Measurements from ENCODE around the gene ADRM1.

Gene ADRM1

GRCh38 chr20:62318400-62319345, 15.9 kb downstream of the ADRM1 start:
- DNase-seq (ENCODE audit: low read depth), result no peak
- TF ChIP-seq, protein P1, sequence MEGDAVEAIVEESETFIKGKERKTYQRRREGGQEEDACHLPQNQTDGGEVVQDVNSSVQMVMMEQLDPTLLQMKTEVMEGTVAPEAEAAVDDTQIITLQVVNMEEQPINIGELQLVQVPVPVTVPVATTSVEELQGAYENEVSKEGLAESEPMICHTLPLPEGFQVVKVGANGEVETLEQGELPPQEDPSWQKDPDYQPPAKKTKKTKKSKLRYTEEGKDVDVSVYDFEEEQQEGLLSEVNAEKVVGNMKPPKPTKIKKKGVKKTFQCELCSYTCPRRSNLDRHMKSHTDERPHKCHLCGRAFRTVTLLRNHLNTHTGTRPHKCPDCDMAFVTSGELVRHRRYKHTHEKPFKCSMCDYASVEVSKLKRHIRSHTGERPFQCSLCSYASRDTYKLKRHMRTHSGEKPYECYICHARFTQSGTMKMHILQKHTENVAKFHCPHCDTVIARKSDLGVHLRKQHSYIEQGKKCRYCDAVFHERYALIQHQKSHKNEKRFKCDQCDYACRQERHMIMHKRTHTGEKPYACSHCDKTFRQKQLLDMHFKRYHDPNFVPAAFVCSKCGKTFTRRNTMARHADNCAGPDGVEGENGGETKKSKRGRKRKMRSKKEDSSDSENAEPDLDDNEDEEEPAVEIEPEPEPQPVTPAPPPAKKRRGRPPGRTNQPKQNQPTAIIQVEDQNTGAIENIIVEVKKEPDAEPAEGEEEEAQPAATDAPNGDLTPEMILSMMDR (IDR thresholded peaks at IDR 0.05; ENCODE audit: low read depth, low read length, missing control alignments), result no peak
- no peak overlapping the region for H3K4me3 ChIP-seq (ENCODE audit: low read depth, low read length)

- H3K4me3 ChIP-seq (ENCODE audit: low read depth, low read length), result no peak overlapping the region
- TF ChIP-seq, protein P1 (IDR thresholded peaks at IDR 0.05; ENCODE audit: low read depth, low read length, missing control alignments), result no peak
- DNase-seq (ENCODE audit: low read depth), result no peak
Measured at GRCh38 chr20:62319346-62319909, 16.6 kb downstream of the ADRM1 start.

- no peak overlapping the region for H3K4me3 ChIP-seq (ENCODE audit: low read depth, low read length)
- TF ChIP-seq, protein P1 (IDR thresholded peaks at IDR 0.05; ENCODE audit: low read depth, low read length, missing control alignments), result no peak
- DNase-seq (ENCODE audit: low read depth), result no peak
Measured at GRCh38 chr20:62320581-62321354, 18.0 kb downstream of the ADRM1 start.

GRCh38 chr20:62321521-62321948, 18.7 kb downstream of the ADRM1 start:
- TF ChIP-seq, protein P1 (IDR thresholded peaks at IDR 0.05; ENCODE audit: low read depth, low read length, missing control alignments), result no peak
- H3K4me3 ChIP-seq (ENCODE audit: low read depth, low read length), result no peak overlapping the region
- DNase-seq (ENCODE audit: low read depth), result no peak

DNA sequence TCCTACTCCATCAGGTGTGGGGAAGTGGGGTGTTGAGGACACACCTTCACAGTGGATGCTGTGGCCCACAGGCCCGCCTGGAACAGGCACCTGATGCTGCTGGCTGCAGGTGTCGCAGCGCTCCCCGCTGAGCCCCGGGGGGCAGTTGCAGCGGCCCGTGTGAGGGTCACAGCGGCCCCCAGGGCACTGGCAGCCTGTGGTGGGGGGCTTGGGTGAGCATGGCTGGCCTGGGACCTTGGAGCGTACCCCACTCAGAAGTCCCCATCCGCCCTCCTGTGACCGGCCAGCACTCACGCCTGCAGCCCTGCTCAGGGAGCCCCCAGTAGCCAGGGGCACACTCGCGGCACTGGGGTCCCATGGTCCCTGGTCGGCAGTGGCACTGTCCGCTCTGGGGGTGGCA, 19.2 kb downstream of the ADRM1 start:
- TF ChIP-seq, protein P1 (IDR thresholded peaks at IDR 0.05; ENCODE audit: low read depth, low read length, missing control alignments), result no peak

DNA sequence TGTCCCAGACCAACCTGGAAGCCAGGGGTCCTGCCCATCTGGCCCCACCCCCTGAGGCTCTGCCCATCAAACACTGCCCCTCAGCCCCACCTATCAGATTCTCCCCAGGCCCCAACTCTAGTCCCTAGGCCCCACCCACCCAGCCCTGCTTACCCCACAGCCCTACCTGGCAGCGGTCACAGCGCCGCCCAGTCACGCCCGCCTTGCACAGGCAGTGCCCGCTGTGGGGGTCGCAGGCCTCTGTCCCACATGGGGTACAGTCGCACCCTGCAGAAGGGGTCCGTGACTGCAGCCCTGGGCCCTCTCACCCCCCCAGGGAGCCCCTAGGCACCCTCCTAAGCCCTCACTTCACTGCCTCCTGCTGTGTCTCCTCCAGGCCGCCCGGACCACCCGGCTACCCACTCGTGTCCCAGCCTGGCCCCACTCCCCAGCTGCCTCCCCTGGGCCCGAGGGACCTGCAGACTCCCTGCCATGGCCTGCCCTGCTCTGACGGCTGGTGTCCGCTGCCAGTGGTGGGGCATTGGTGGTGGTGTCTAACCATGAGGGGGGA, 19.8 kb downstream of the ADRM1 start:
- no peak overlapping the region for H3K4me3 ChIP-seq (ENCODE audit: low read depth, low read length)
- no peak for DNase-seq (ENCODE audit: low read depth)
- TF ChIP-seq, protein P1 (IDR thresholded peaks at IDR 0.05; ENCODE audit: low read depth, low read length, missing control alignments), result no peak

More for the DNA sequence above, 19.2 kb downstream of the ADRM1 start:
- H3K4me3 ChIP-seq (ENCODE audit: low read depth, low read length), result no peak overlapping the region
- DNase-seq (ENCODE audit: low read depth), result no peak

Data from GM12864 (cell line).